Osteoblast (primary cell): ENCODE results near the gene SET. TPM values are rescaled to one million over a fixed set of nuclear protein-coding genes. Genes with fewer than 3 reads are reported as not detected.

Source experiments
- DNase-seq: peaks from one replicate; pipeline ENCODE4 v3.0.0; 2011; ENCODE audit warnings: low spot score, mixed read lengths; ENCODE audit not compliant: insufficient read length; ENCODE audit errors: missing footprints
- H2AFZ ChIP-seq: 2 replicates; pipeline ENCODE4 v1.6.0; 2011; ENCODE audit warnings: mild to moderate bottlenecking, low read length
- H3K27ac ChIP-seq: 2 replicates; pipeline ENCODE4 v1.5.1; 2011; ENCODE audit warnings: mild to moderate bottlenecking, low read depth, low read length, moderate library complexity
- H3K27me3 ChIP-seq: 2 replicates; pipeline ENCODE4 v1.6.0; 2012; ENCODE audit warnings: mild to moderate bottlenecking, control low read depth, inconsistent platforms, low read length, moderate library complexity; ENCODE audit not compliant: insufficient read depth
- H3K36me3 ChIP-seq: 2 replicates; pipeline ENCODE4 v1.5.1; 2011; ENCODE audit warnings: mild to moderate bottlenecking, low read length, control low read depth, moderate library complexity; ENCODE audit not compliant: insufficient read depth
- H3K4me1 ChIP-seq: 2 replicates; pipeline ENCODE4 v1.5.1; 2011; ENCODE audit warnings: mild to moderate bottlenecking, low read length, control low read depth, moderate library complexity; ENCODE audit not compliant: insufficient read depth
- H3K4me2 ChIP-seq: 2 replicates; pipeline ENCODE4 v1.6.0; 2011; ENCODE audit warnings: mild to moderate bottlenecking, low read length; ENCODE audit not compliant: insufficient read depth
- H3K4me3 ChIP-seq: fragments of 200-600 bp; sonication (generic); 3 replicates; pipeline ENCODE4 v1.5.1; 2012; ENCODE audit warnings: mild to moderate bottlenecking, low read length, inconsistent platforms; ENCODE audit not compliant: insufficient read depth
- H3K79me2 ChIP-seq: 2 replicates; pipeline ENCODE4 v1.6.0; 2012; ENCODE audit warnings: mild to moderate bottlenecking, low read length, control low read depth, inconsistent platforms; ENCODE audit not compliant: insufficient read depth
- H3K9me3 ChIP-seq: 2 replicates; pipeline ENCODE4 v1.5.1; 2011; ENCODE audit warnings: low read depth, low read length, control low read depth
- H4K20me1 ChIP-seq: 2 replicates; pipeline ENCODE4 v1.6.0; 2012; ENCODE audit warnings: mild to moderate bottlenecking, low read length, control low read depth; ENCODE audit not compliant: insufficient read depth
- total RNA-seq: library from RNA; depleted of rRNA; stranded (reverse); fragments of >200 nt; gene quantifications from 2 replicates; pipeline ENCODE4 v1.2.3, GENCODE V29; 2012
- TF ChIP-seq, protein P1 (sequence below): IDR thresholded peaks from 2 replicates; pipeline ENCODE4 v1.5.1; 2011; ENCODE audit warnings: mild to moderate bottlenecking, low read depth, low read length, moderate library complexity; ENCODE audit errors: extremely low read depth

SET gene
- total RNA-seq, 1 donor, result 397 TPM

- H3K27ac ChIP-seq, result no peak overlapping the region
- no peaks in the 10 kb centered on the region for H3K36me3 ChIP-seq
- H2AFZ ChIP-seq, result no peak overlapping the region
- no peak overlapping the region for H3K4me3 ChIP-seq
- no peaks in the 10 kb centered on the region for H3K4me1 ChIP-seq
- H3K4me2 ChIP-seq, result no peak overlapping the region
- no peaks in the 10 kb centered on the region for H3K79me2 ChIP-seq
- H3K27me3 ChIP-seq, result no peaks in the 10 kb centered on the region
- no peak for DNase-seq
- H4K20me1 ChIP-seq, result no peaks in the 10 kb centered on the region
- TF ChIP-seq, protein P1, sequence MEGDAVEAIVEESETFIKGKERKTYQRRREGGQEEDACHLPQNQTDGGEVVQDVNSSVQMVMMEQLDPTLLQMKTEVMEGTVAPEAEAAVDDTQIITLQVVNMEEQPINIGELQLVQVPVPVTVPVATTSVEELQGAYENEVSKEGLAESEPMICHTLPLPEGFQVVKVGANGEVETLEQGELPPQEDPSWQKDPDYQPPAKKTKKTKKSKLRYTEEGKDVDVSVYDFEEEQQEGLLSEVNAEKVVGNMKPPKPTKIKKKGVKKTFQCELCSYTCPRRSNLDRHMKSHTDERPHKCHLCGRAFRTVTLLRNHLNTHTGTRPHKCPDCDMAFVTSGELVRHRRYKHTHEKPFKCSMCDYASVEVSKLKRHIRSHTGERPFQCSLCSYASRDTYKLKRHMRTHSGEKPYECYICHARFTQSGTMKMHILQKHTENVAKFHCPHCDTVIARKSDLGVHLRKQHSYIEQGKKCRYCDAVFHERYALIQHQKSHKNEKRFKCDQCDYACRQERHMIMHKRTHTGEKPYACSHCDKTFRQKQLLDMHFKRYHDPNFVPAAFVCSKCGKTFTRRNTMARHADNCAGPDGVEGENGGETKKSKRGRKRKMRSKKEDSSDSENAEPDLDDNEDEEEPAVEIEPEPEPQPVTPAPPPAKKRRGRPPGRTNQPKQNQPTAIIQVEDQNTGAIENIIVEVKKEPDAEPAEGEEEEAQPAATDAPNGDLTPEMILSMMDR, result no peak
- no peaks in the 10 kb centered on the region for H3K9me3 ChIP-seq
Observed at GRCh38 chr9:128669786-128670185, 19.2 kb upstream of the SET start.

GRCh38 chr9:128675382-128675781 lies 13.6 kb upstream of the SET start:
- no peak overlapping the region for H2AFZ ChIP-seq
- H3K9me3 ChIP-seq, result no peaks in the 10 kb centered on the region
- H3K4me3 ChIP-seq, result no peak overlapping the region
- no peaks in the 10 kb centered on the region for H4K20me1 ChIP-seq
- H3K79me2 ChIP-seq, result no peaks in the 10 kb centered on the region
- DNase-seq, result no peak
- no peaks in the 10 kb centered on the region for H3K4me1 ChIP-seq
- no peaks in the 10 kb centered on the region for H3K36me3 ChIP-seq
- TF ChIP-seq, protein P1, result no peak
- no peak overlapping the region for H3K4me2 ChIP-seq
- no peaks in the 10 kb centered on the region for H3K27me3 ChIP-seq
- no peak overlapping the region for H3K27ac ChIP-seq

DNA sequence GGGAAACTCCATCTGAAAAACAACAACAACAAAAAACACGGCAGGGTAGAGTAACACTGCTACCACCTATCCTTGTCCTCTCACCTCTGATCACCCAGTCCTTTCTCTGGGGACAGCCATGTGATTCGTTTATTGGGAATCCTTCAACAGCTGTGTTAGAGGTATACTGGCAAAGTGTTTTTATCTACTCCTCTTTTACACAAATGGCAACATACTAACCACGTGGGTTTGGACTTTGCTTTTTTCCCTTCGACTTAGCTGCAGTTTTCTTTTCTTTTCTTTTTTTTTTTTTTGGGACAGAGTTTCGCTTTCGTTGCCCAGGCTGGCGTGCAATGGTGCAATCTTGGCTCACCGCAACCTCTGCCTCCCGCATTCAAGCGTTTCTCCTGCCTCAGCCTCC lies 11.2 kb upstream of the SET start:
- no peak overlapping the region for H3K4me2 ChIP-seq
- TF ChIP-seq, protein P1, result no peak
- no peaks in the 10 kb centered on the region for H3K9me3 ChIP-seq
- no peaks in the 10 kb centered on the region for H3K27me3 ChIP-seq
- DNase-seq, result no peak
- no peak overlapping the region for H3K4me3 ChIP-seq
- no peak overlapping the region for H2AFZ ChIP-seq
- H3K79me2 ChIP-seq, result no peaks in the 10 kb centered on the region
- no peaks in the 10 kb centered on the region for H3K36me3 ChIP-seq
- no peak overlapping the region for H3K27ac ChIP-seq
- no peaks in the 10 kb centered on the region for H3K4me1 ChIP-seq
- H4K20me1 ChIP-seq, result no peaks in the 10 kb centered on the region

DNA sequence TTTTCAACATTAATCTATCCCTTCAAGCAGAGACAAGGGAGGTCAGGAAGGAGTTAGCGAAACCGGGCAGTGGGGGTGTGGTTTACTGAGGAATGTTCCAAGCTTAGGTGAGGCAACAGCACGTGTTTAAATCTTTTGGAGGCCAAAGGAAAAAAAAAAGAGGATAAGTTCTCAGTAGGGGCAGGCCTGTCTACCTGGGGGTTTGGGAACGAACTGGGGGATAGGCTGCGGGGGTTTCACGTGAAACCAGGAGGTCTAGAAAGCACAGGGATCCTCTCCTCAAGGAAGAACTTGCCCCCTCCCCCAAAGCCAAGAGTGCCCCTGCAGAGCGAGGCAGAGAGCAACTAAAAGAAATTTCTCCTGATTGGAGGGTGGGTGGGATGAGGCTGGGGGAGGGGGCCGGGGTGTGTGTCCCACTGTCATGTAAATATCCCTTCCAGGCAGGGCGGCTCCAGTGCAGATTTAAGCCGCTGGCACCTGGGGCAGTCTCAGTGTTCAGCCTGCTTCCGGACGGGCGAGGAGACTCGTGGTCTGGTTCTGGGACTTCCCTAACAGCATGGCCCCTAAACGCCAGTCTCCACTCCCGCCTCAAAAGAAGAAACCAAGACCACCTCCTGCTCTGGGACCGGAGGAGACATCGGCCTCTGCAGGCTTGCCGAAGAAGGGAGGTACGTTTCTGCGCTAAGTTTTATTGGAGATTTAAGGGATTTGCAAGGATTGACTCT lies 5.5 kb upstream of the SET start:
- DNase-seq, result peak; percentile 71

More for the DNA sequence above, 5.5 kb upstream of the SET start:
- TF ChIP-seq, protein P1, result no peak
- Histone ChIP-seq H3K4me2 (peak overlapping the region; percentile 98), H3K4me1 (peaks cover 12% of the 10 kb centered on the region), H3K79me2 (peaks cover 18% of the 10 kb centered on the region), H3K27me3 (no peaks in the 10 kb centered on the region), H3K4me3 (peak overlapping the region; percentile 85), H3K27ac (peak overlapping the region; percentile 84), H4K20me1 (no peaks in the 10 kb centered on the region), H2AFZ (peak overlapping the region; percentile 89), H3K9me3 (no peaks in the 10 kb centered on the region), H3K36me3 (no peaks in the 10 kb centered on the region)
